Activated naive CD8-positive, alpha-beta T cell treated with anti-CD3 and anti-CD28 coated beads, Interleukin-2, amount 10 ng/mL, durations not matched to agents 7 days and 5 days (primary cell): ENCODE results near the gene VEGFC. TPM values are rescaled to one million over a fixed set of nuclear protein-coding genes. Genes with fewer than 3 reads are reported as not detected.

ENCODE experiments used
- ATAC-seq: fragments of 150-1000 bp; cut with Tn5 transposase; one replicate; pipeline ENCODE4 v1.10.0; 2021; ENCODE audit warnings: low read depth, moderate library complexity
- POLR2A ChIA-PET: fragments of 350-600 bp; sonication (Branson Sonifier 250); formaldehyde crosslinking; loops from one replicate; lab custom pipeline; 2021; ENCODE audit warnings: antibody characterized with exemption; lab: Charles Lee
- DNase-seq: peaks from one replicate; pipeline ENCODE4 v3.0.0; 2021
- H3K27ac Mint-ChIP-seq: one replicate; pipeline ENCODE4 v1.8.0; 2022; ENCODE audit warnings: mild to moderate bottlenecking, mixed read lengths
- H3K27me3 Mint-ChIP-seq: one replicate; pipeline ENCODE4 v1.8.0; 2022; ENCODE audit warnings: mild to moderate bottlenecking, moderate library complexity, mixed read lengths
- H3K36me3 Mint-ChIP-seq: one replicate; pipeline ENCODE4 v1.8.0; 2021; ENCODE audit warnings: mild to moderate bottlenecking, mixed read lengths
- H3K4me1 Mint-ChIP-seq: one replicate; pipeline ENCODE4 v1.8.0; 2021; ENCODE audit warnings: mixed read lengths
- H3K4me3 Mint-ChIP-seq: one replicate; pipeline ENCODE4 v1.8.0; 2022; ENCODE audit warnings: mild to moderate bottlenecking, moderate library complexity, mixed read lengths
- H3K9me3 Mint-ChIP-seq: one replicate; pipeline ENCODE4 v1.8.0; 2021; ENCODE audit warnings: mixed read lengths
- total RNA-seq, 2 experiments: library from RNA; stranded (reverse); gene quantifications; one replicate each; pipeline ENCODE4 v1.2.3, GENCODE V29; 2021

Gene VEGFC
- total RNA-seq, 2 experiments from 2014 or later, result not detected

DNA sequence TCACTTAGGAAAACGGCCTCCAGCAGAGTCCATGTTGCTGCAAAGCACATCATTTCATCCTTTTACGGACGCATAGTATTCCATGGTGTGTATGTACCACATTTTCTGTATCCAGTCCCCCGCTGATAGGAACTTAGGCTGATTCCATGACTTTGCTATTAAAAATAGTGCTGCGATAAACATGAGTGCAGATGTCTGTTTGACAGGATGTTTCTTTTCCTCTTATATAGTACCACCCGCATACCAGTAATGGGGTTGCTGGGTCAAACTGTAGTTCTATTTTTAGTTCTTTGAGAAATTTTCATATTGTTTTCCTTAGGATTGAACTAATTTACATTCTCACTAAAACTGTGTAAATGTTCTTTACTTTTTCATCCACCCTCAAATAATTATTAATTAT lies 50.5 kb downstream of the VEGFC start:
- POLR2A ChIA-PET, result no interaction called here
- no peak for DNase-seq

DNA sequence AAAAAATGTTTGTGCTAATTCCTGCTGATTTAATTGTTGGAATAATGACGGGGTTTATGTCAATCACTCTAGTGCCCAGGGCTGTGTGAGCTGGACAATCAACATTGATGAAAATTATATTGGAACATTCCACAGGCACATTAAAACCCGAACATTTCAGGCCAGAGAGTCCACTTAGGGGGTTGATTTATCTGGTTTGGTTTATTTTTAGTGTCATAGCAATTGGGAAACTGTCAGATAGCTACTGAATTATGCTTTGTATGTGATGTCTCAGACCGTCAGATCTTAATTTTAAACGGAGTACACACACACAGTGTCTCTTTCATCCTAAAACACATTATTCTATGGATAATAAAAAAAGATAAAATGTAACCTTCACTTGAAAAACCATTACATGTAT lies 51.5 kb downstream of the VEGFC start:
- no peak for ATAC-seq

More for the DNA sequence above, 50.5 kb downstream of the VEGFC start:
- H3K27ac Mint-ChIP-seq, result no peak overlapping the region
- H3K9me3 Mint-ChIP-seq, result no peaks in the 10 kb centered on the region
- H3K4me1 Mint-ChIP-seq, result no peaks in the 10 kb centered on the region
- ATAC-seq, result no peak
- H3K4me3 Mint-ChIP-seq, result no peak overlapping the region
- no peaks in the 10 kb centered on the region for H3K27me3 Mint-ChIP-seq
- H3K36me3 Mint-ChIP-seq, result no peaks in the 10 kb centered on the region

DNA sequence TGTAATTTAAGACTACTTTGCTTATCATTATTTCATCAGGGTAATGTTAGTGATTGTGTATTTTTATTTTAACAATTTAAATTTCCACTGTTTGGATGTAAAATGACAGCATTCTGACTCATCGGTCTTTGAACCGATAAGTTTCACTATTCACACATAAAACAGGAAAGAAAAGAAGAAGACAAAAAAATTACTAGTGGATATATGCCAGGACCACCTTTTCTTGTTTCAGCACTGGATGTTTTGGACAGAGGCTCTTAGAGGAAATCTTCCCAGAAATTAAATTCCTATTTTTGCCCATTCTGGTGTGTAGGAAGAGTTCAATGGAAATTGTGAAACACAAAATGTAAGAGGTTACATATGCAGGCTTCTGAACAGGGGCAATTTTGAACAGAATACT lies 57.4 kb downstream of the VEGFC start:
- H3K36me3 Mint-ChIP-seq, result no peaks in the 10 kb centered on the region
- no peak for ATAC-seq

More for the DNA sequence above, 51.5 kb downstream of the VEGFC start:
- no peak for DNase-seq
- Mint-ChIP-seq H3K4me3 (no peak overlapping the region), H3K36me3 (no peaks in the 10 kb centered on the region), H3K27me3 (no peaks in the 10 kb centered on the region), H3K9me3 (no peaks in the 10 kb centered on the region), H3K4me1 (no peaks in the 10 kb centered on the region), H3K27ac (no peak overlapping the region)
- POLR2A ChIA-PET, result no interaction called here

DNA sequence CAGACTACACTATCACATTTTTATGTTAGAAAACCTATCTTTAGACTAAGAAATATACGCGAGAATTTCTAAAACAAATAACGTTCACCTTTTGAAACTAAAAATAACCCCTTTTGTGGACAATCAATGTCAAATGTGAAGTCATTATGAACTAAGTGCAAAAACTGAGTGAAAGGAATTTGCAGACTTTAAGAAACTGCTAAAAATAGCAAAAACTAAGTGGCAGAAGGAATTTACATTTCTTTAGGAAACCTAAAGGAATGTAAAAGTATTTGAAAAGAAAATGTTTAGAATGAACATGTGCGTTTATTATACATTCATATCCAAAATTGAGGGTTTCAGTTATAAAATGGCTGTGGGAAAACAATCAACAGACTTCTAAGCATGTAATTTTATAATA lies 58.3 kb downstream of the VEGFC start:
- ATAC-seq, result no peak
- H3K9me3 Mint-ChIP-seq, result no peaks in the 10 kb centered on the region
- H3K27me3 Mint-ChIP-seq, result no peaks in the 10 kb centered on the region
- POLR2A ChIA-PET, result no interaction called here
- H3K4me1 Mint-ChIP-seq, result no peaks in the 10 kb centered on the region
- no peak overlapping the region for H3K4me3 Mint-ChIP-seq
- no peak overlapping the region for H3K27ac Mint-ChIP-seq
- DNase-seq, result no peak
- no peaks in the 10 kb centered on the region for H3K36me3 Mint-ChIP-seq

More for the DNA sequence above, 57.4 kb downstream of the VEGFC start:
- no peak overlapping the region for H3K4me3 Mint-ChIP-seq
- no peak for DNase-seq
- H3K27ac Mint-ChIP-seq, result no peak overlapping the region
- POLR2A ChIA-PET, result no interaction called here
- H3K4me1 Mint-ChIP-seq, result no peaks in the 10 kb centered on the region
- no peaks in the 10 kb centered on the region for H3K27me3 Mint-ChIP-seq
- H3K9me3 Mint-ChIP-seq, result no peaks in the 10 kb centered on the region

DNA sequence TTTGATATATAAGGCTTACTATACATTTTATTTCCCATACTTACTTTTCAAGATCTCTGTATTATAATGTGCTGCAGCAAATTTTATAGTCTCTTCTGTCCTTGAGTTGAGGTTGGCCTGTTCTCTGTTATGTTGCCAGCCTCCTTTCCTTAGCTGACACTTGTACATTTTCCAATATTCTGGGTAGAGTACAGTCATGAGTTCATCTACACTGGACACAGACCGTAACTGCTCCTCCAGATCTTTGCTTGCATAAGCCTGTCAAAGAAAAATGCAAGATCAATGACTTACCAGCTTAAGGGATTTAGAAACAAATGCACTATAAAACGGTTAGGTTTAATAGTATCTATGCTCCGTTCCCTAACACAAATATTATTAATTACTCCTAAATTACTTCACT lies 63.2 kb downstream of the VEGFC start:
- POLR2A ChIA-PET, result no interaction called here
- Mint-ChIP-seq H3K36me3 (no peaks in the 10 kb centered on the region), H3K27ac (no peak overlapping the region), H3K9me3 (no peaks in the 10 kb centered on the region), H3K27me3 (no peaks in the 10 kb centered on the region), H3K4me3 (no peak overlapping the region), H3K4me1 (no peaks in the 10 kb centered on the region)
- ATAC-seq (no peak), DNase-seq (no peak)

DNA sequence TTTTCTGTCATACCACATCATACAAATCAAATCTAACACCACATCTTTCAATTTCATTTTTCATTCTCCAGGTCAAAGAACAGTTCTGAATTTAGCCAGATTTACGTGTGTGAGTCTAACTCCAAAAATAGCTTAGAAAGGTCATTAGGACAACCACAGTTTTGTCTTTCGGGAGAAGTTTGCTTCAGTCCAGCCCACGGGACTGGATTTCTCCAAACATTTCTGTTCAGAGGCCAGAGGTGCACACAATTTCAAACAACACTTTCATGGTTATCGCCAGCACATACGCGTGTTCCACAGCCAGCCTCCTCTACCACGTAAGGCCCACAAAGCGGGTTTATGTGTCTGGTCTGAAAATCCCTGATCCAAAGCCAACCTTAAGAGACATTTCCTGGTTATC lies 65.9 kb downstream of the VEGFC start:
- no peaks in the 10 kb centered on the region for H3K36me3 Mint-ChIP-seq
- no peak overlapping the region for H3K4me3 Mint-ChIP-seq
- no peaks in the 10 kb centered on the region for H3K9me3 Mint-ChIP-seq
- POLR2A ChIA-PET, result no interaction called here
- DNase-seq, result no peak
- no peak for ATAC-seq
- H3K27ac Mint-ChIP-seq, result no peak overlapping the region
- no peaks in the 10 kb centered on the region for H3K4me1 Mint-ChIP-seq
- H3K27me3 Mint-ChIP-seq, result no peaks in the 10 kb centered on the region

DNA sequence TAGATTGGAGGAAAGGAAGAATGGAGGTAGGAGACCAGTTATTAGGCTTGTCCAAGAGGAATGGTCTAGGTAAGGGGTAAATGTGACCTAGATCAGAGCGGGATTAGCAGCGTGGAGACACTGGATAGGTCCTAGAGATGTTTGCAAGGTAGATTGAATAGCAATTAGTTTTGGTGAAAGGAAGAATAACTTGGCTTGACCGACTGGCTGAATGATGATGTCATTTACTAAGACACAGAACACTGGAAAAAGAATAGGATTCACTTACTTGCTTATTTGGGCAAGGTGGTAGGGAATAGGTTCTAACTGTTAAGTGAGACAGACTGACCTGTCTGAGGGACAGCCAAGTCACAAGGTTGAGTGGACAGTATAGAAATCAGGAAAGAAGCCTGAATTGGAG lies 71.3 kb downstream of the VEGFC start:
- no peak for DNase-seq
- Mint-ChIP-seq H3K27ac (no peak overlapping the region), H3K4me1 (no peaks in the 10 kb centered on the region), H3K27me3 (no peaks in the 10 kb centered on the region), H3K36me3 (no peaks in the 10 kb centered on the region), H3K4me3 (no peak overlapping the region), H3K9me3 (no peaks in the 10 kb centered on the region)
- POLR2A ChIA-PET, result no interaction called here
- ATAC-seq, result no peak

DNA sequence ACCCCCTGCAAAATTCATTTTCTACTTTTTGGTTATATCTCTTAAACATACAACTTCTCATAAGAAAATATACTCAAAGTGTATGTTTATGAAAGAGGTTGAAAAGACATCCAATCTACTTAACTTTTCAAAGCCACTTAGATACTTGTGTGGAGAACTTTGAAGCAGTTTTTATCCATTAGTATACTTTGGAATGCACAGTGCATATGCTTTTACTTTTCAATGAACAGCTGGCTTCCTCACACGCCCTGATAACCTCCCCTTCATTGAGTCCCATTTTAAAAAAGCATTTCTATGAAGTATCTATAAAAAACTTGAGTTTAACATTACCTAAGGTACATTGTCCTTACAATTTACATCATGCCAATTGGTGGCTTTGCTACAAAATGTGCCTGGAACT lies 73.8 kb downstream of the VEGFC start:
- Mint-ChIP-seq H3K4me3 (no peak overlapping the region), H3K27ac (no peak overlapping the region), H3K9me3 (no peaks in the 10 kb centered on the region), H3K27me3 (no peaks in the 10 kb centered on the region), H3K36me3 (no peaks in the 10 kb centered on the region), H3K4me1 (no peaks in the 10 kb centered on the region)
- POLR2A ChIA-PET, result no interaction called here
- ATAC-seq, result no peak
- no peak for DNase-seq

DNA sequence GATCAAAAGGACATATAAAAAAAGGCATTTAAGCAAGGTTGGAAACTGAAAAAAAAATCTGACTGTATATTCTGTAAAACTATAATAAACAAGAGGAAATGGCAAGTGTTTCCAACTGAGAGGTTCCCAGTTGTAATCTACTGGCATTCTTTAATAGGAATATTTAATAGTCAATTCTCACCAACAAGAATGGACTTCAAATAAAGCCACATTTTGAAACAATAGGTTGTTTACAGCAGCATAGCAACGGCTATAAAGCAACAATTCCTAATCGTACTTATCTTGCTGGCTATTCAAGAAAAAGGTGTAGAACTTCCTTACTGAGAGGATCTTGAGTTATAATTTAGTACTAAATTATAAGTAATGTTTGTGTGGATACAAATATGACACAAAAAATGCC lies 75.5 kb downstream of the VEGFC start:
- H3K27me3 Mint-ChIP-seq, result no peaks in the 10 kb centered on the region
- DNase-seq, result no peak
- no peaks in the 10 kb centered on the region for H3K9me3 Mint-ChIP-seq
- no peak overlapping the region for H3K27ac Mint-ChIP-seq
- no peaks in the 10 kb centered on the region for H3K36me3 Mint-ChIP-seq
- no peaks in the 10 kb centered on the region for H3K4me1 Mint-ChIP-seq
- ATAC-seq, result no peak
- POLR2A ChIA-PET, result no interaction called here
- no peak overlapping the region for H3K4me3 Mint-ChIP-seq

DNA sequence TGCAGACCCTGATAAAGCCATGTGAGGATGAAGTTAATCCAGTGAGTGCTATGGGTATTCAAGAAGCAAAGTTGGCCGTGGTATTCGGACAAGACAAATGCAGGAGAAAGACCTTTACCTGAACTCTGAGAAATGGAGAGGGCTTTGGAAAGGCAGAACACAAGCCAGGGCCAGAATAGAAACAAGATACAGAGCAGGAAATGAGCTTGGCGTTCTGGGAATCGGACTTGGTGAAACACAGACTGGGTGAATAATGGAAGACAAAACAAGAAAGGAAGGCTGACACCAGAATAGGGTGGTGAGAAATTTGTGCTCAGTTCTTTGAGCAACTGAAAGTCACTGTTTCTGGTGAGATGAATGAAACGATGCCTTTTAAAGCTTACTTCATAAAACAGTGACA lies 83.3 kb downstream of the VEGFC start:
- DNase-seq, result no peak
- H3K4me3 Mint-ChIP-seq, result no peak overlapping the region
- ATAC-seq, result no peak
- POLR2A ChIA-PET, result no interaction called here
- no peaks in the 10 kb centered on the region for H3K36me3 Mint-ChIP-seq
- H3K4me1 Mint-ChIP-seq, result no peaks in the 10 kb centered on the region
- H3K9me3 Mint-ChIP-seq, result no peaks in the 10 kb centered on the region
- no peak overlapping the region for H3K27ac Mint-ChIP-seq
- H3K27me3 Mint-ChIP-seq, result no peaks in the 10 kb centered on the region

DNA sequence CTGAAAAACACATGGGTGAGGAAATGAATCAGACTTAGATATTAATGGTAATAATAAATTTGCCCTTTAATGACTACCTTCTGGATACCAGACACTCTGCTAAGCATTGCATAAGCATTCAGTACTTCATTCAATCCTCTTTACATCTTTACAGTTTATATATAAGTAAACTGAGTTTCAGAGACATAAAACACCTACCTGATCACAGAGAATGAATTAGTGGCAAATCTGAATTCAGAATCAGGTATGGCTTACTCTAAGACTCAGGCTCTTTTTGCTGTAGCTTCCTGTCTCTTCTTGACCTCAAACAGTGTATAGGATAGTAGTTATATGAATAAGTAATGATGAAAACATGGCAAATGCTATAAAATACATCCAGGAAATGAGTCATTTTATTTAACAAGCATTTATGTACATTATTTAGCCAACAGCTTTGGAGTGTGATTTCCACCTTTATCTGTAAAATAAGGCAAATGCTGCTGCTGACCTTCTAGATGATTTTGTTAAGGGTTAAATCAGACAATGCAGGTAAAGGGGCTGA lies 83.9 kb downstream of the VEGFC start:
- no peaks in the 10 kb centered on the region for H3K4me1 Mint-ChIP-seq
- H3K27ac Mint-ChIP-seq, result no peak overlapping the region
- no peak overlapping the region for H3K4me3 Mint-ChIP-seq
- no peaks in the 10 kb centered on the region for H3K36me3 Mint-ChIP-seq
- H3K27me3 Mint-ChIP-seq, result no peaks in the 10 kb centered on the region
- no peak for DNase-seq
- no peaks in the 10 kb centered on the region for H3K9me3 Mint-ChIP-seq
- POLR2A ChIA-PET, result no interaction called here
- ATAC-seq, result no peak

DNA sequence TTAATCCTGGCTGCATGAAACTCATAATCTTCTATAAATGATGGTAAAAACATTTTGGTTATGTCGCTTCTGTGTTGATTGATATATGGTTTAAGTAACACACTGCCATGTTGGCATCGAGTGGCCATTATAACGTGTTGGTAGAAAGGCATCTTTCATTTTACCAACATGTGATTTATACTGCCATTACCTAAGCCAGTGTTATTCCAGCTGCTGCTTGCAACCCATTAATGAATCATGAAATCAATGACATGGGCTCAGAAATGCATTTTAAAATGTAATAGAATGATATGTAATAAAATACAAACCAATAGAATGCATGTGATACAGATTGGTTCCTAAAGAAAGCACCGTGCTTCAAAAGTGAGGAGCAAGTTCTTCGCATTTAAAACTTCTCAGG lies 102.0 kb downstream of the VEGFC start:
- H3K4me3 Mint-ChIP-seq, result no peak overlapping the region
- no peaks in the 10 kb centered on the region for H3K36me3 Mint-ChIP-seq
- H3K9me3 Mint-ChIP-seq, result no peaks in the 10 kb centered on the region
- no peak for DNase-seq
- H3K27ac Mint-ChIP-seq, result no peak overlapping the region
- H3K4me1 Mint-ChIP-seq, result no peaks in the 10 kb centered on the region
- no peak for ATAC-seq
- H3K27me3 Mint-ChIP-seq, result no peaks in the 10 kb centered on the region
- POLR2A ChIA-PET, result no interaction called here

DNA sequence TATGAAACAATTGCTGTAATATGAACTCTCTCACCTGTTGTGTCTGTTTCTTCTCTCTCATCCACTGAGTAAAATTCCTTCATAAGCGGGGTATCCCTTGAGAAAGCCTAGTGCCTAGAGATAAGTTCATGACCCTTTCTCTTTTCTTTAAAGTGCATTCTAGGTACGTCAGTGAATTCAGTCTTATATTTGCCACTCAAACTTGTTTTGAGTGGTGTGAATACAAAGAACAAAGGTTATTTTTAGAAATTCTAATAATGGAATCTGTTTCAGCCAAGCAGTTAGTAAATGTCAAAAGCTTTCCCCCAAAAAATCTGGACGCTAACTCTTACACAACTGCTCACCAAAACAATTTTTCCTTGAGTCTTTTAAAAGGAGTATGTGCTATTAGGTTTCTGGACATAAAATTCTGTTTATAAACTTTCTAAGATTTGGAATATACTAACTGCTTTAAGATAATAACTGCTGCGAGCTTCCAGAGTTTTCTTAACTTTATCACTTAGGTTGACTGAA lies 112.0 kb downstream of the VEGFC start:
- no peaks in the 10 kb centered on the region for H3K36me3 Mint-ChIP-seq
- no peaks in the 10 kb centered on the region for H3K27me3 Mint-ChIP-seq
- no peak for ATAC-seq
- DNase-seq, result no peak
- H3K4me1 Mint-ChIP-seq, result no peaks in the 10 kb centered on the region
- H3K4me3 Mint-ChIP-seq, result no peak overlapping the region
- no peaks in the 10 kb centered on the region for H3K9me3 Mint-ChIP-seq
- POLR2A ChIA-PET, result no interaction called here
- H3K27ac Mint-ChIP-seq, result no peak overlapping the region

DNA sequence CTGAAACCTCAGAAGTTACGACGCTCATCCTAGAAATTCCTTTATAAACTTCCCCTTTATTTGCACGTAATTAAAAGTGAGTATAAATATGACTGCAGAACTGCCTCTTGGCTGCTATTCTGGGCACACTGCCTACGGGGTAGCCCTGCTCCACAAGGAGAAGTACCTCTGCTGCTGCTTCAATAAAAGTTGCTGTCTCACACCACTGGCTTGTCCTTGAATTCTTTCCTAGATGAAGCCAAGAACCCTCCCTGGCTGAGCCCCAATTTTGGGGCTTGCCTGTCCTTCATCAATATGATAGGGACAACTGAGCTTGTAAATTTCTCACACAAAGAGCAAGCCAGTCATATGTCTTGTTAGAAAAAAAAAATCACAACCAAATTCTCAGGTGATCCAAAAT lies 115.8 kb downstream of the VEGFC start:
- DNase-seq, result no peak
- POLR2A ChIA-PET, result no interaction called here
- Mint-ChIP-seq H3K4me1 (no peaks in the 10 kb centered on the region), H3K36me3 (no peaks in the 10 kb centered on the region), H3K27ac (no peak overlapping the region), H3K9me3 (no peaks in the 10 kb centered on the region), H3K4me3 (no peak overlapping the region), H3K27me3 (no peaks in the 10 kb centered on the region)
- ATAC-seq, result no peak

DNA sequence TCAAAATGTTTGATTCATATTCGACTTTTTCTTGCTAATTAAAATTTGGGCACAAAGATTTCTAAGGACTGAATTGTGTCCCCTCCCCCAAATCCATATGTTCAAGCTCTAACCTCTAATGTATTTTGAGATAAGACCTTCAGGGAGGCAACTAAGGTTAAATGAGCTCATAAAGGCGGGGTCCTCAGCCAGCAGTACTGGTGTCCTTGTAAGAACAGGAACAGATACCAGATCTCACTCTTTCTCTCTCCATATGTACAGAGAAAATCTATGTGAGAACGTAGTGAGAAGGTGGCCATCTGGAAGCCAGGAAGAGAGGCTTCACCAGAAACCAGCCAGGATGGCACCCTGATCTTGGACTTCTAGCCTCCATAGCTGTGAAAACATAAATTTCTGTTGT lies 116.9 kb downstream of the VEGFC start:
- H3K9me3 Mint-ChIP-seq, result no peaks in the 10 kb centered on the region
- no peak for DNase-seq
- ATAC-seq, result no peak
- no peaks in the 10 kb centered on the region for H3K27me3 Mint-ChIP-seq
- no peak overlapping the region for H3K4me3 Mint-ChIP-seq
- POLR2A ChIA-PET, result no interaction called here
- H3K27ac Mint-ChIP-seq, result no peak overlapping the region
- no peaks in the 10 kb centered on the region for H3K36me3 Mint-ChIP-seq
- H3K4me1 Mint-ChIP-seq, result no peaks in the 10 kb centered on the region
